B cell (primary cell): ENCODE measurements around the gene MPL. TPM values are rescaled to one million over a fixed set of nuclear protein-coding genes. Genes with fewer than 3 reads are reported as not detected.

Experiments used
- ATAC-seq: fragments of 200-7000 bp; cut with Tn5 transposase; one replicate; pipeline ENCODE4 v1.10.0; 2021; ENCODE audit warnings: low read depth, mild to moderate bottlenecking, moderate number of reproducible peaks, moderate library complexity
- CTCF ChIA-PET: fragments of 350-600 bp; sonication (Branson Sonifier 250); formaldehyde crosslinking; loops from one replicate; lab custom pipeline; 2021; ENCODE audit warnings: antibody characterized with exemption, inconsistent platforms; lab: Charles Lee
- POLR2A ChIA-PET: fragments of 350-600 bp; sonication (Branson Sonifier 250); formaldehyde crosslinking; loops from one replicate; lab custom pipeline; 2021; ENCODE audit warnings: antibody characterized with exemption; lab: Charles Lee
- DNase-seq: peaks from one replicate; pipeline ENCODE4 v3.0.0; 2013
- H2AFZ ChIP-seq: 2 replicates; pipeline ENCODE4 v1.6.1; 2012; ENCODE audit warnings: mild to moderate bottlenecking, low read depth, low read length; ENCODE audit not compliant: insufficient read depth, poor library complexity, severe bottlenecking
- H3K27ac ChIP-seq, 2 donors: 1 replicate in 1 of 2; 2 replicates in 1 of 2; pipeline ENCODE4 v1.5.1; 2012 to 2013; ENCODE audit warnings: low read length in 2 of 2, mild to moderate bottlenecking in 2 of 2, moderate library complexity in 1 of 2
- H3K27me3 ChIP-seq, 4 experiments: fragments of 200-600 bp in 1 of 4; sonication (generic) in 1 of 4; replicated peaks in 1 of 4; 1 replicate in 2 of 4; 2 replicates in 2 of 4; pipeline versions ENCODE4 v1.6.1 to v1.7.0; 2013 to 2016; ENCODE audit warnings: low read length in 3 of 4, mild to moderate bottlenecking in 2 of 4, mixed read lengths in 1 of 4, moderate library complexity in 1 of 4; ENCODE audit not compliant: insufficient read depth in 4 of 4, control insufficient read depth in 3 of 4; ENCODE audit errors: control extremely low read depth in 1 of 4
- H3K36me3 ChIP-seq, 2 experiments: replicated peaks in 1 of 2; 1 replicate in 1 of 2; 2 replicates in 1 of 2; pipeline versions ENCODE4 v1.6.1 to v1.7.1; 2013; ENCODE audit warnings: low read length in 1 of 2; ENCODE audit not compliant: insufficient read depth in 2 of 2, control insufficient read depth in 1 of 2; ENCODE audit errors: control extremely low read depth in 1 of 2, extremely low read depth in 1 of 2
- H3K4me1 ChIP-seq, 2 donors: fragments of 200-600 bp in 1 of 2; sonication (generic) in 1 of 2; 1 replicate in 1 of 2; 2 replicates in 1 of 2; pipeline versions ENCODE4 v1.5.1 to v1.6.1; 2013 to 2017; ENCODE audit warnings: low read length in 2 of 2; ENCODE audit not compliant: control insufficient read depth in 2 of 2, insufficient read depth in 2 of 2
- H3K4me2 ChIP-seq: replicated peaks from 2 replicates; pipeline ENCODE3; 2012; ENCODE audit warnings: mild to moderate bottlenecking, low read depth, low read length; ENCODE audit not compliant: poor library complexity, severe bottlenecking
- H3K4me3 ChIP-seq, 5 experiments: fragments of 200-600 bp in 1 of 5; sonication (generic) in 1 of 5; 1 replicate in 3 of 5; 2 replicates in 2 of 5; pipeline versions ENCODE4 v1.5.1 to v1.7.0; 2011 to 2016; ENCODE audit warnings: low read length in 4 of 5, mild to moderate bottlenecking in 4 of 5, low read depth in 2 of 5, control low read depth in 1 of 5, moderate library complexity in 1 of 5; ENCODE audit not compliant: insufficient read depth in 1 of 5; ENCODE audit errors: control extremely low read depth in 1 of 5, extremely low read depth in 1 of 5
- H3K79me2 ChIP-seq: fragments of 200-600 bp; sonication (generic); one replicate; pipeline ENCODE4 v1.6.0; 2016; ENCODE audit warnings: low read length; ENCODE audit not compliant: control insufficient read depth, insufficient read depth
- H3K9ac ChIP-seq: fragments of 200-600 bp; sonication (generic); 2 replicates; pipeline ENCODE4 v1.6.1; 2017; ENCODE audit warnings: mild to moderate bottlenecking, low read length, moderate library complexity
- H3K9me3 ChIP-seq, 3 donors: one replicate each; pipeline versions ENCODE4 v1.6.1 to v1.7.1; 2013; ENCODE audit warnings: low read length in 2 of 3; ENCODE audit not compliant: control insufficient read depth in 2 of 3, insufficient read depth in 1 of 3; ENCODE audit errors: control extremely low read depth in 1 of 3
- H4K20me1 ChIP-seq: 2 replicates; pipeline ENCODE4 v1.6.0; 2012; ENCODE audit warnings: mild to moderate bottlenecking, low read length; ENCODE audit not compliant: insufficient read depth, control insufficient read depth, poor library complexity, severe bottlenecking
- H3K27ac Mint-ChIP-seq: one replicate; pipeline ENCODE4 v1.8.0; 2021; ENCODE audit warnings: mixed read lengths
- H3K27me3 Mint-ChIP-seq: one replicate; pipeline ENCODE4 v1.8.0; 2021; ENCODE audit warnings: mixed read lengths
- H3K4me1 Mint-ChIP-seq: one replicate; pipeline ENCODE4 v1.8.0; 2021; ENCODE audit warnings: mixed read lengths
- H3K4me3 Mint-ChIP-seq: one replicate; pipeline ENCODE4 v1.8.0; 2021; ENCODE audit warnings: mixed read lengths
- H3K9me3 Mint-ChIP-seq: one replicate; pipeline ENCODE4 v1.8.0; 2022; ENCODE audit warnings: mixed read lengths; ENCODE audit not compliant: insufficient read depth
- CTCF ChIP-seq: fragments of 200-600 bp; IDR thresholded peaks from one replicate; pipeline ENCODE4 v1.8.0; 2022; ENCODE audit warnings: antibody characterized with exemption, mild to moderate bottlenecking
- EZH2 ChIP-seq: IDR thresholded peaks from 2 replicates; pipeline ENCODE4 v1.6.1; 2012; ENCODE audit warnings: borderline replicate concordance, low read depth, mild to moderate bottlenecking, moderate library complexity, low read length; ENCODE audit not compliant: insufficient read depth, poor library complexity, severe bottlenecking
- WGBS: methylation state at CpG from one replicate; pipeline ENCODE4 v1.1.5; 2013; ENCODE audit warnings: missing lambda C conversion rate; ENCODE audit not compliant: insufficient coverage; 5-methylcytosine and 5-hydroxymethylcytosine counted together
- intact Hi-C: fragments of 100-400 bp; cut with micrococcal nuclease; formaldehyde crosslinking; loops from one replicate; pipeline ENCODE4 v1.10.0; 2022
- polyA plus RNA-seq: library from polyadenylated mRNA; depleted of rRNA; stranded (reverse); fragments of >200 nt; gene quantifications from 2 replicates; pipeline ENCODE4 v1.2.3, GENCODE V29; 2012
- total RNA-seq, 2 donors: library from RNA; stranded (reverse); fragments of 120-200 nt in 1 of 2; gene quantifications; 1 replicate in 1 of 2; 2 replicates in 1 of 2; pipeline versions ENCODE4 v1.2.3 to v1.2.4, GENCODE V29; 2013 to 2022

Gene MPL
- total and polyA plus RNA-seq, 2 donors (not counting 1 experiment from before 2014, with no cell fraction given): not detected

GRCh38 chr1:43334453-43335205 lies 3.0 kb upstream of the MPL start:
- DNase-seq (no peak), ATAC-seq (no peak)
- intact Hi-C loops: no loop called here
- H2AFZ ChIP-seq: no peak overlapping the region
- H3K9me3 ChIP-seq: no peaks in the 10 kb centered on the region
- H3K4me2 ChIP-seq: no peak overlapping the region
- H3K27ac ChIP-seq: no peak overlapping the region
- ChIA-PET CTCF (no interaction called here), POLR2A (no interaction called here)
- WGBS: 71% methylated on average over 7 of the region's 7 CpGs
- Mint-ChIP-seq H3K9me3 (no peaks in the 10 kb centered on the region), H3K27ac (no peak overlapping the region), H3K27me3 (no peaks in the 10 kb centered on the region), H3K4me1 (no peaks in the 10 kb centered on the region), H3K4me3 (no peak overlapping the region)
- no peaks in the 10 kb centered on the region for H3K4me1 ChIP-seq
- H3K27me3 ChIP-seq: peaks cover 0 to 3% (median 0%) of the 10 kb centered on the region in 4 experiments
- no peak overlapping the region for H3K4me3 ChIP-seq
- H3K79me2 ChIP-seq: no peaks in the 10 kb centered on the region
- H4K20me1 ChIP-seq: no peaks in the 10 kb centered on the region
- H3K36me3 ChIP-seq: no peaks in the 10 kb centered on the region
- TF ChIP-seq CTCF: no peak
- TF ChIP-seq EZH2: no peak
- no peak overlapping the region for H3K9ac ChIP-seq

- H3K9me3 ChIP-seq: no peaks in the 10 kb centered on the region
- no peak for DNase-seq
- no peaks in the 10 kb centered on the region for H3K36me3 ChIP-seq
- H3K4me1 ChIP-seq: no peaks in the 10 kb centered on the region
- H3K4me3 ChIP-seq: no peak overlapping the region
- intact Hi-C loops: no loop called here
- H3K79me2 ChIP-seq: no peaks in the 10 kb centered on the region
- no peak for TF ChIP-seq EZH2
- no peak for TF ChIP-seq CTCF
- H2AFZ ChIP-seq: no peak overlapping the region
- no peak for ATAC-seq
- H3K27me3 Mint-ChIP-seq: no peaks in the 10 kb centered on the region
- no peak overlapping the region for H3K4me3 Mint-ChIP-seq
- H3K4me2 ChIP-seq: no peak overlapping the region
- ChIA-PET POLR2A (no interaction called here), CTCF (no interaction called here)
- H3K9ac ChIP-seq: no peak overlapping the region
- H3K4me1 Mint-ChIP-seq: no peaks in the 10 kb centered on the region
- peaks cover 0 to 3% (median 0%) of the 10 kb centered on the region in 4 experiments for H3K27me3 ChIP-seq
- H3K9me3 Mint-ChIP-seq: no peaks in the 10 kb centered on the region
- H3K27ac Mint-ChIP-seq: no peak overlapping the region
- no peak overlapping the region for H3K27ac ChIP-seq
- 28% methylated on average over 2 of the region's 5 CpGs for WGBS
- no peaks in the 10 kb centered on the region for H4K20me1 ChIP-seq
These were observed 383 bp downstream of the MPL start for GRCh38 chr1:43338001-43338400.
